GM12873 (cell line): ENCODE data around the gene PSKH1.

Experiments used
- TF ChIP-seq, protein P1 (sequence below): IDR thresholded peaks from 2 replicates; pipeline ENCODE4 v1.5.1; 2012; ENCODE audit warnings: low read depth, mild to moderate bottlenecking, moderate library complexity, low read length, control low read depth; ENCODE audit not compliant: insufficient read depth; ENCODE audit errors: missing control alignments

Gene PSKH1

DNA sequence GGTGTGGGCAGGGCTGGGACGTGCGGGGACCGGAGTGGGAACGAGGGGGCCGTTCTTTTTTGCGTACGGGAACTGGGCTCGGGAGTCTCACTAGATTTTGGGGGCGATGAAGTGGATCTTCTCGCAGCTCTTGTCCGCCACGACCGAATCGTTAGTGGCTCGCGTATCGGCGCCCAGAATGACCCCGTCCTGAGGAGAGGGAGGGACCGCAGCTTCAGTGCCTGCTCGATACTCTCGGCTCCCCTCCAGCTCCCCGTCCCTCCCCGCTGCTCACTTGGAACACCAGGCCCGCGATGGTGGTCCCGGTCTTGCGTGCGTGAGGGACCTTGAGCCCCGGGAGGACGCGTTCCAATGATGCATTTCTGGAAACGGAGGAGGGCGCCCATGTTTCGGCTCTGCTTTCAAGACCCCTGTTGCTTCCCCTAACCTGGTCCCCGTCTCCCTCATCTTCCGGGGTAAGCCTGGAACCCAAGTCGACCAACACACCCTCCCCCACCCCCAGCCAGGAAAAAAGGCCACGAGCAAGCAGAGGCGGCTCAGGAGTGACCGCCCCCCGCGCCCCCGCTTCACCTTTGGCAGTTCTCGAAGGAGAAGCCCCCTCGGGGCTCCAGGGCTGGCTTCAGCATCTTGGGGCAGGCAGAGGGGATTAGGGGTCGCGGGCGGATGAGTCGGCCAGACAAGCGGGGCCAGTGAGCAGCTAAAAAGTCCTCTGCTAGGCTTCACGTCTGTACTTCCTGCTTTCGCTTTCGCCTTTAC lies 43.2 kb downstream of the PSKH1 start, which contains the start of gene PSMB10:
Gene PSMB10, minus strand, starts transcription at position 727 of the 756 bp plus-strand sequence. Its CDS starts 101 bp downstream, at position 626.
- TF ChIP-seq, protein P1, sequence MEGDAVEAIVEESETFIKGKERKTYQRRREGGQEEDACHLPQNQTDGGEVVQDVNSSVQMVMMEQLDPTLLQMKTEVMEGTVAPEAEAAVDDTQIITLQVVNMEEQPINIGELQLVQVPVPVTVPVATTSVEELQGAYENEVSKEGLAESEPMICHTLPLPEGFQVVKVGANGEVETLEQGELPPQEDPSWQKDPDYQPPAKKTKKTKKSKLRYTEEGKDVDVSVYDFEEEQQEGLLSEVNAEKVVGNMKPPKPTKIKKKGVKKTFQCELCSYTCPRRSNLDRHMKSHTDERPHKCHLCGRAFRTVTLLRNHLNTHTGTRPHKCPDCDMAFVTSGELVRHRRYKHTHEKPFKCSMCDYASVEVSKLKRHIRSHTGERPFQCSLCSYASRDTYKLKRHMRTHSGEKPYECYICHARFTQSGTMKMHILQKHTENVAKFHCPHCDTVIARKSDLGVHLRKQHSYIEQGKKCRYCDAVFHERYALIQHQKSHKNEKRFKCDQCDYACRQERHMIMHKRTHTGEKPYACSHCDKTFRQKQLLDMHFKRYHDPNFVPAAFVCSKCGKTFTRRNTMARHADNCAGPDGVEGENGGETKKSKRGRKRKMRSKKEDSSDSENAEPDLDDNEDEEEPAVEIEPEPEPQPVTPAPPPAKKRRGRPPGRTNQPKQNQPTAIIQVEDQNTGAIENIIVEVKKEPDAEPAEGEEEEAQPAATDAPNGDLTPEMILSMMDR: no peak

DNA sequence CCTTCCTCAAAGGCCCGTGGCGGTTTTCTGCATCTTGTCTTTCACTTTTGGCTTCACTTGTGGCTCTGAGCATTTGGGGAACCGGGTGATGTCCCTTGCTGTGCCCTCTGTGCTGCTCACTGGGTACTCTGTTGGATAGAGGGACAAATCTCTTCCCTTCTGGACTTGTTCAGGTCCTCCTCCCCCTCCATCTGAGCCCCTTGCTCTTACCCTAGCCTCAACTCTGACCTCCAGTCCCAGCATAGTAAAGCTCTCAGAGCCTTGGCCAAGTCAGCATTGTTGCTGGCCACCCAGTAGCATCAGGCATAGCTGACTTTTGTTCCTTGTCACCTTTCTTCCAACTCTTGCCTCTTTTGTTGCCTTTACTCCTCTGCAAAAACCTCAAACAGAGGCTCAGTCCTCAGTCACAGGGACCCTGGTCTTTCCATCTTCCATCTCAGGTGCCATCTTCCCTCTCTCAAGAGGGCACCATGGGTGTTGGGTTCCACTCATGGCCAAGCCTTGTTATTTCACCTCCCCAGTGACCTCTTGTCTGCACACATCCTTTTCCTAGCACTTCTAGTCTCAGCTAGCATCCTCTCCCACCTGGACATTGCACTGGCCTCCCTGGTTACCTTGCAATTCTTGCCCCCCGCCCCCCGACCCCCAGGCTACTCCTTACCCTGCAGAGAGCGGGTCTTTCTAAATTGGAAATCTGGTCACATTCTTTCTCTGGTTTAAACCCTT lies 44.0 kb downstream of the PSKH1 start:
- TF ChIP-seq, protein P1: no peak

DNA sequence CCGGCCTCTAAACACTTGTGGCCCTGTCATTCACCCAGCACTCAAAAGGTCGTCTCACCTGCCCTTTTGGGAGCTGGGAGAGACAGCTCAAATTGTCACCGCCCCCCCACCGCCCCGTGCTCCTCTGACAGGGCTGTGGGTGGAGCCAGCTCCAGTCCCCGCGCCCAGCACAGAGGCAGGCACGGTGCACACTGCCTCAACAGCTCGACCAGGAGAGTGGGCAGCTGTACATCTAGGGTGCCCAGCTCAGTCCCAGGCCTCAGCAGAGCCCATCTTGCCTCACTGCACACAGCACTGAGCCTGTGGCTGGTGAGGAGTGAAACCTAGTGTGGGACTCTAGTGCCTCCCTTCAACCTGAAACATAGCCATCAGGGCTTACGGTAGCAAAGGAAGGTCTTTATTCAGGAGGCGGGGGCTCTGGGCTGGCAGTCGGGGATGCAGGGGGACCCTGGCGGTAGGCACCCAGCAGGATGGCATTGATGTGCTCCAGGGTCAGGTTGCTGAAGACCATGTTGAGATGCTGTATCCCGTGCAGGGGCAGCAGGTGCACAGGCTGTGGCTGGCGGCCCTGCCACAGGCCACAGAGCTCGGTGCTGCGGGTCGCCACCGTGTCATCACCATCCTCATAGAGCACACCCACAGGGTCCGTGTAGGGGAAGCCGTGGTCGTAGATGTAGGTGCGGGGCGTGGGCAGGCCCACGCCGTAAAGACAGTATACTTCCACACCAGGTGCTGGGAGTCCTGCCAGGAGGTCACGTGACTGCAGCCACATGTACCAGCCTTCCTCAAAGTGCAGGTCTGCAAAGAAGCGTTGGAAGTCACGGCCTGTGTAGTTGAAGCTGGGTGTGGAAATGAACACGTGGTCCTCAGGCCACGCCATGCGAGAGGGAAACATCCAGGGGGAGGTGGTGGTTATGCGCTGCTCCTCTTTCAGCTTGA lies 46.7 kb downstream of the PSKH1 start:
- TF ChIP-seq, protein P1: no peak

GRCh38 chr16:67940446-67941089 lies 47.5 kb downstream of the PSKH1 start:
- TF ChIP-seq, protein P1: no peak

GRCh38 chr16:67941469-67942199 lies 48.6 kb downstream of the PSKH1 start:
- TF ChIP-seq, protein P1: no peak

GRCh38 chr16:67942200-67942509 lies 49.1 kb downstream of the PSKH1 start:
- TF ChIP-seq, protein P1: peak; percentile 90
